Measurements from ENCODE around the gene WDR62. TPM values are rescaled to one million over a fixed set of nuclear protein-coding genes. Genes with fewer than 3 reads are reported as not detected.

WDR62 gene
- polyA plus RNA-seq, 1 experiment, result 1.2 TPM

- CTCF ChIA-PET, result no interaction called here
- no peak for TF ChIP-seq CTCF (IDR thresholded peaks at IDR 0.05; ENCODE audit: low read depth, low read length)
- no peak overlapping the region for H3K27ac ChIP-seq (ENCODE audit: low read depth, low read length)
- DNase-seq (ENCODE audit: low read depth, low spot score), result no peak
- H3K9me3 ChIP-seq (ENCODE audit: control insufficient read depth, insufficient read depth, low read length), result no peaks in the 10 kb centered on the region; the same call in 1 of the 2 replicates
- POLR2A ChIA-PET, result no interaction called here
- no peak overlapping the region for H3K4me3 ChIP-seq (ENCODE audit: low read depth, low read length)
- no peaks in the 10 kb centered on the region for H3K27me3 ChIP-seq (ENCODE audit: control insufficient read depth, insufficient read depth, low read length)
Measured at GRCh38 chr19:36073121-36073876, 18.6 kb downstream of the WDR62 start.

DNA sequence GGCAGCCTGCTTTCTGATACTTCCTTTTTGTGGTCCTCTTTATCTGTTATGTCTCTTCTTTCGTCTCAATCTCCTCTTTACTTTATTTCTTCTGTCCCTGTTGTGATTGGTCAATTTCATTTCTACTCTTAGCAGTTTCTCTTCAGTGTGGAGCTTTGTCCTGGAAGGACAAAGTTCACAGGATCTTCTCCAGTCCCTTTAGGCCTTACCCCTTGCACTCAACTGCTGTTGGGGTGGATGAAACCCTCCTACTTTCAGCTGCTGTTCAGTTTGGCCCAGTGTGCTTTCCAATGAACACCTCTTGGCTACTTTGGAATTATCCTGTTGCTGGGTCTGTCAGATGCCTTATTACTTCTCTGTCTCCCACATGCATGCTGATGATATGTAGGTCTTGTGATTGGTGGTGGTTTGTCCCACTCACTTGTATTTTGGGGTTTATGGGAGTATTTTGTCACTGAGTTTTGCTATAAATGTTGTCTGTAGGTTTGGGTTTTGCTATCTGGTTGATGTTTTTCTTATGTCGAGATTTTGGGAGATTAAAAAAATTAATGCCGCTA, 24.8 kb downstream of the WDR62 start:
- Histone ChIP-seq H3K9me3 (ENCODE audit: control insufficient read depth, insufficient read depth, low read length) (no peaks in the 10 kb centered on the region), H3K4me3 (ENCODE audit: low read depth, low read length) (no peak overlapping the region), H3K27ac (ENCODE audit: low read depth, low read length) (no peak overlapping the region), H3K27me3 (ENCODE audit: control insufficient read depth, insufficient read depth, low read length) (no peaks in the 10 kb centered on the region)
- no peak for TF ChIP-seq CTCF (IDR thresholded peaks at IDR 0.05; ENCODE audit: low read depth, low read length)
- POLR2A ChIA-PET, result no interaction called here
- CTCF ChIA-PET, result interaction anchor here (1.7 kb wide), 1 partner anchor 25 kb away, joined by 3 read pairs; the partner anchor contains the start of gene THAP8
- no peak for DNase-seq (ENCODE audit: low read depth, low spot score)

- CTCF ChIA-PET, result no interaction called here
- no peak overlapping the region for H3K4me3 ChIP-seq (ENCODE audit: low read depth, low read length)
- H3K27ac ChIP-seq (ENCODE audit: low read depth, low read length), result no peak overlapping the region
- DNase-seq (ENCODE audit: low read depth, low spot score), result no peak
- H3K9me3 ChIP-seq (ENCODE audit: control insufficient read depth, insufficient read depth, low read length), result no peaks in the 10 kb centered on the region
- no peak for TF ChIP-seq CTCF (IDR thresholded peaks at IDR 0.05; ENCODE audit: low read depth, low read length)
- POLR2A ChIA-PET, result no interaction called here
- H3K27me3 ChIP-seq (ENCODE audit: control insufficient read depth, insufficient read depth, low read length), result no peaks in the 10 kb centered on the region
Measured at GRCh38 chr19:36081385-36081784, 26.7 kb downstream of the WDR62 start.

GRCh38 chr19:36081894-36082293, 27.2 kb downstream of the WDR62 start:
- CTCF ChIA-PET, result interaction anchor here (0.6 kb wide), 1 partner anchor 82 kb away, joined by 6 read pairs; no protein-coding TSS in a partner anchor
- Histone ChIP-seq H3K4me3 (ENCODE audit: low read depth, low read length) (no peak overlapping the region), H3K27me3 (ENCODE audit: control insufficient read depth, insufficient read depth, low read length) (no peaks in the 10 kb centered on the region), H3K27ac (ENCODE audit: low read depth, low read length) (no peak overlapping the region), H3K9me3 (ENCODE audit: control insufficient read depth, insufficient read depth, low read length) (no peaks in the 10 kb centered on the region)
- no peak for DNase-seq (ENCODE audit: low read depth, low spot score)
- POLR2A ChIA-PET, result no interaction called here
- no peak for TF ChIP-seq CTCF (IDR thresholded peaks at IDR 0.05; ENCODE audit: low read depth, low read length)

DNA sequence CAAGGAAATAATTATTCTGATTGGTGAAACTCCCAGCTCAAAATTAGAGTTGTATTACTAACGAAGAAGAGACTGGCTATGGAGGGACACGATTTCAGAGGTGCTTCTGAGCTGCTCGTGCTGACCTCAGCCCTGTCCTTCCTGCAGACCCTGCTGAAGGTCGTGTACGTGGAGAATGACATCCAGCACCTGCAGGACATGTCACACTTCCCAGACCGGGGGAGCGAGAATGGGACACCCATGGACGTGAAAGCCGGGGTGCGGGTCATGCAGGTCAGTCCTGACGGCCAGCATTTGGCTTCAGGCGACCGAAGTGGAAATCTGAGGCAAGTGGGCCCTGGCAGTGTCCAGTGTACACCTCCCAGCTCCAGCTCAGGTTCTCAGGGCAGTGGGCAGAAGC, 28.2 kb downstream of the WDR62 start:
- Histone ChIP-seq H3K4me3 (ENCODE audit: low read depth, low read length) (no peak overlapping the region), H3K9me3 (ENCODE audit: control insufficient read depth, insufficient read depth, low read length) (no peaks in the 10 kb centered on the region), H3K27ac (ENCODE audit: low read depth, low read length) (no peak overlapping the region), H3K27me3 (ENCODE audit: control insufficient read depth, insufficient read depth, low read length) (no peaks in the 10 kb centered on the region)
- ChIA-PET POLR2A (interaction anchor here (0.6 kb wide), 1 partner anchor 12 kb away, joined by 3 read pairs; no protein-coding TSS in a partner anchor), CTCF (no interaction called here)
- no peak for TF ChIP-seq CTCF (IDR thresholded peaks at IDR 0.05; ENCODE audit: low read depth, low read length)
- DNase-seq (ENCODE audit: low read depth, low spot score), result no peak

Measured in AG04450 (cell line).